Spleen (tissue), 7 donors: ENCODE results near the gene GPHN.

Experiments
- CTCF ChIP-seq, 11 experiments: fragments of 200-600 bp in 7 of 11; fragments of 450-650 bp in 4 of 11; sonication (generic) in 4 of 11; IDR thresholded peaks in 8 of 11; conservative IDR thresholded peaks in 3 of 11; 1 replicate in 7 of 11; 2 replicates in 4 of 11; pipeline versions ENCODE4 v1.4.0 to v1.8.0; 2016 to 2021; ENCODE audit warnings: antibody characterized with exemption in 11 of 11, inconsistent platforms in 4 of 11, mild to moderate bottlenecking in 1 of 11
- POLR2A ChIP-seq, 3 donors: fragments of 450-650 bp; IDR thresholded peaks; one replicate each; pipeline ENCODE4 v1.5.1; 2017; ENCODE audit warnings: antibody characterized with exemption in 3 of 3, mild to moderate bottlenecking in 1 of 3
- donor health status: DM: no; HTN: no; CAD: no; lungs with moderate emphysema.
- donor health status: DM: no; HTN: no; CAD: no.
- donor health status: DM: no; HTN: no; CAD: no.

GRCh38 chr14:67133595-67134441 lies 625.9 kb downstream of the GPHN start:
- no peak for TF ChIP-seq CTCF (IDR thresholded peaks at IDR 0.05 in 8 of 11, conservative IDR thresholded peaks at IDR 0.05 in 3 of 11)
- no peak for TF ChIP-seq POLR2A (IDR thresholded peaks at IDR 0.05)
